GM13977 (cell line): ENCODE data around the gene RMC1.

ENCODE experiments used
- DNase-seq: peaks from one replicate; pipeline ENCODE4 v3.0.0; 2012; ENCODE audit warnings: low spot score
- CTCF ChIP-seq: IDR thresholded peaks from 2 replicates; pipeline ENCODE4 v1.5.1; 2012; ENCODE audit warnings: mild to moderate bottlenecking, control low read depth; ENCODE audit not compliant: insufficient read depth; ENCODE audit errors: extremely low read depth, missing control alignments
- in situ Hi-C: fragments of 300-500 bp; cut with MboI; formaldehyde crosslinking; loops from one replicate; pipeline ENCODE4 v1.12.0; 2022; ENCODE audit warnings: low sequenced_read_pairs, low pct_unique_long_range_greater_than_20kb, mixed read lengths, inconsistent platforms; ENCODE audit not compliant: unreplicated experiment

RMC1 gene

GRCh38 chr18:23503038-23503962 is at the start of gene RMC1:
Gene RMC1, plus strand, starts transcription at chr18:23503511. Its CDS starts 108 bp downstream, at chr18:23503619.
- DNase-seq = peak; percentile 96
- in situ Hi-C loops = loop anchor here (25.0 kb wide), 1 partner anchor 309 kb away; no protein-coding TSS in a partner anchor
- peak; percentile 25 for TF ChIP-seq CTCF

GRCh38 chr18:23453680-23454058 is 49.6 kb upstream of the RMC1 start:
- in situ Hi-C loops = no loop called here
- no peak for TF ChIP-seq CTCF
- no peak for DNase-seq

GRCh38 chr18:23456835-23457234 is 46.5 kb upstream of the RMC1 start:
- DNase-seq = no peak
- TF ChIP-seq CTCF = no peak
- in situ Hi-C loops = no loop called here

- DNase-seq = no peak
- TF ChIP-seq CTCF = no peak
- in situ Hi-C loops = no loop called here
Observed at GRCh38 chr18:23458830-23459529, 44.3 kb upstream of the RMC1 start.

- no peak for DNase-seq
- no peak for TF ChIP-seq CTCF
- in situ Hi-C loops = no loop called here
Observed at GRCh38 chr18:23459530-23459921, 43.8 kb upstream of the RMC1 start.

- in situ Hi-C loops = no loop called here
- DNase-seq = no peak
- no peak for TF ChIP-seq CTCF
Observed at GRCh38 chr18:23460285-23461273, 42.7 kb upstream of the RMC1 start.
